ENCODE data around the gene RXYLT1.

Gene RXYLT1

GRCh38 chr12:63804746-63805145, 25.0 kb downstream of the RXYLT1 start:
- no peak for TF ChIP-seq CTCF (IDR thresholded peaks at IDR 0.05)
- Histone ChIP-seq H3K9me3 (ENCODE audit: control insufficient read depth, low read length) (no peaks in the 10 kb centered on the region), H3K4me1 (no peaks in the 10 kb centered on the region)

GRCh38 chr12:63805704-63806672, 26.3 kb downstream of the RXYLT1 start:
- Histone ChIP-seq H3K4me2 (ENCODE audit: low read length) (no peak overlapping the region), H3K27ac (no peak overlapping the region), H3K36me3 (ENCODE audit: control insufficient read depth, insufficient read depth, low read length) (no peaks in the 10 kb centered on the region), H3K79me2 (no peaks in the 10 kb centered on the region), H3K4me1 (no peaks in the 10 kb centered on the region), H3K9me3 (ENCODE audit: control insufficient read depth, low read length) (no peaks in the 10 kb centered on the region), H2AFZ (no peak overlapping the region), H3K27me3 (ENCODE audit: control insufficient read depth, insufficient read depth, low read length) (no peaks in the 10 kb centered on the region), H3K9ac (no peak overlapping the region), H3K4me3 (ENCODE audit: low read depth, low read length) (no peak overlapping the region)
- no peak for TF ChIP-seq CTCF (IDR thresholded peaks at IDR 0.05)

More at GRCh38 chr12:63804746-63805145, 25.0 kb downstream of the RXYLT1 start:
- Histone ChIP-seq H3K9ac (no peak overlapping the region), H3K4me3 (ENCODE audit: low read depth, low read length) (no peak overlapping the region), H3K79me2 (no peaks in the 10 kb centered on the region), H2AFZ (no peak overlapping the region), H3K27ac (no peak overlapping the region), H3K36me3 (ENCODE audit: control insufficient read depth, insufficient read depth, low read length) (no peaks in the 10 kb centered on the region), H3K4me2 (ENCODE audit: low read length) (no peak overlapping the region), H3K27me3 (ENCODE audit: control insufficient read depth, insufficient read depth, low read length) (no peaks in the 10 kb centered on the region)

GRCh38 chr12:63808631-63809030, 28.9 kb downstream of the RXYLT1 start:
- Histone ChIP-seq H3K36me3 (ENCODE audit: control insufficient read depth, insufficient read depth, low read length) (no peaks in the 10 kb centered on the region), H2AFZ (no peak overlapping the region), H3K27me3 (ENCODE audit: control insufficient read depth, insufficient read depth, low read length) (no peaks in the 10 kb centered on the region)

GRCh38 chr12:63809566-63809965, 29.9 kb downstream of the RXYLT1 start:
- Histone ChIP-seq H3K9me3 (ENCODE audit: control insufficient read depth, low read length) (no peaks in the 10 kb centered on the region), H3K79me2 (no peaks in the 10 kb centered on the region), H2AFZ (no peak overlapping the region), H3K4me2 (ENCODE audit: low read length) (no peak overlapping the region), H3K4me1 (no peaks in the 10 kb centered on the region), H3K36me3 (ENCODE audit: control insufficient read depth, insufficient read depth, low read length) (no peaks in the 10 kb centered on the region), H3K27ac (no peak overlapping the region), H3K4me3 (ENCODE audit: low read depth, low read length) (no peak overlapping the region), H3K27me3 (ENCODE audit: control insufficient read depth, insufficient read depth, low read length) (no peaks in the 10 kb centered on the region), H3K9ac (no peak overlapping the region)
- TF ChIP-seq CTCF (IDR thresholded peaks at IDR 0.05), result no peak

More at GRCh38 chr12:63808631-63809030, 28.9 kb downstream of the RXYLT1 start:
- H3K4me2 ChIP-seq (ENCODE audit: low read length), result no peak overlapping the region
- no peaks in the 10 kb centered on the region for H3K79me2 ChIP-seq
- H3K9me3 ChIP-seq (ENCODE audit: control insufficient read depth, low read length), result no peaks in the 10 kb centered on the region
- no peak for TF ChIP-seq CTCF (IDR thresholded peaks at IDR 0.05)
- no peak overlapping the region for H3K27ac ChIP-seq
- H3K4me3 ChIP-seq (ENCODE audit: low read depth, low read length), result no peak overlapping the region
- H3K9ac ChIP-seq, result no peak overlapping the region
- no peaks in the 10 kb centered on the region for H3K4me1 ChIP-seq
